HG02610 (cell line): ENCODE data around the gene NID2.

ENCODE experiments used
- ATAC-seq: cut with Tn5 transposase; IDR thresholded peaks from one replicate; pipeline ENCODE4 v1.9.1; 2021; ENCODE audit warnings: mild to moderate bottlenecking, moderate library complexity; ENCODE audit not compliant: unreplicated experiment

The NID2 gene

DNA sequence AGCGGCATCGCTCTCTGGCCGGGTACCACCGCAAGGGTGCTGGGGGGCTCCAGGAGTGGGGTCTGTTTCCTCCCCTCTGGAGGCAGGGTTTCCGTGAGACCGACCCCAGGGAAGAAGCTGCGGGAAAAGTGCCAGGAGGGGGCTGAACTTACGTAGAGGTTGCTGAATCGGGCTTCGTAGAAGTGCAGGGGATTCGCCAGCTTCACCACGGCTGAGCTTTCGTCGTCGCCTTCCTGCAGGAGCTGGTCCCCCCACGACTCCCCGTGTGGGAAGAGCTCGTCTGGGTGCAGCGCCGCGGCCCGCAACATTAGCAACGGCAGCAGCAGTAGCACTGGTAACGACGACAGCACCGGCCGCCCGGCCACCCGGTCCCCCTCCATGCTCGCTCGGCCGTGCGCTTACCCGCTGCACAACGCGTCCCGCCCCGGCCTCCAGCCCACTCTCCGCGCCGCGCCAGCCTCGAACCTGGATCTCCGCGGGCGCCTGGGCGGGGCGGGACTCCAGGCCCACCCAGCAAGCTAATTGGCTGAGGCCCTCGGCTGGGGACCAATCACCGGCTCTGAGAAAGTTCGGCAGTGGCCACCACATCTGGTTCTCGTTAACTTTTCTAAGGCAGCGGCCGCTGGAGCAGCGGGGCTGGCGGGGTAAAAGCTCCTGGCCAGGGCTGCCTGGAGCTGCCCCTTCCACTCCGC lies at the start of gene NID2:
Gene NID2, minus strand, starts transcription at position 445 of the 692 bp plus-strand sequence. Its CDS starts 65 bp downstream, at position 380.
- ATAC-seq: no peak

DNA sequence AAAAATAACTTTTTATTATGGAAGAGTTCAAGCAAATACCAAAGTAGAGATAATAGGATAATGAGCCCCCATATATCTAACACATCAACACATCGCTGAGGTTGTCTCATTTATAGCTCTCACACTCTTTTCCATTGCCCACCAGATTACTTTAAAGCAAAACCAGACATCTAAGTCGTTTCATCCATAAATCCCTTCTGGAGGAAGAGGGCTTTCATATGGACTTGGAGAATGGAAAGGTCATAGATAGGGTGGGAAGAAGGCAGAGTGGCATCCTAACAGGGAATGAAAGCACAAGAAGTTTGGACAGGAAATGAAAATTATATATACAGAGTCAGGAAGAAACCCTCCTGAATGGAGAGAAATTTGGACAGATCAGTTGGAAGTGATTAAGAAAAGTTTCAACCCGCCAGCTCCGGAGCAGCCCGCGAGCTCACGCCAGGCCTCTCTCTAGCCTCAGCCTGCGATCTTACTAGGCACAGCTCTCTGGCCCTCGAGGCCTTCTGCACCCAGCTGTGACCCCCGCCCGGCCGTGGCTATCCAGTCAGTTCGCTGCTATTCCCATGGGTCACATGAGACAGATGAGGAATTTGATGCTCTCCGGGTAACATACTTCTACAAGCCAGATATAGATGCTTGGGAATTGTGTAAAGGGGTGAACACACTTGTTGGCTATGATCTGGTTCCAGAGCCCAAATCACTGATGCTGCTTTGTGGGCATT lies 48.4 kb upstream of the NID2 start:
- ATAC-seq: no peak

GRCh38 chr14:52115286-52115685 lies 46.4 kb upstream of the NID2 start:
- ATAC-seq: no peak

- no peak for ATAC-seq
Observed at GRCh38 chr14:52112336-52113018, 43.6 kb upstream of the NID2 start.

DNA sequence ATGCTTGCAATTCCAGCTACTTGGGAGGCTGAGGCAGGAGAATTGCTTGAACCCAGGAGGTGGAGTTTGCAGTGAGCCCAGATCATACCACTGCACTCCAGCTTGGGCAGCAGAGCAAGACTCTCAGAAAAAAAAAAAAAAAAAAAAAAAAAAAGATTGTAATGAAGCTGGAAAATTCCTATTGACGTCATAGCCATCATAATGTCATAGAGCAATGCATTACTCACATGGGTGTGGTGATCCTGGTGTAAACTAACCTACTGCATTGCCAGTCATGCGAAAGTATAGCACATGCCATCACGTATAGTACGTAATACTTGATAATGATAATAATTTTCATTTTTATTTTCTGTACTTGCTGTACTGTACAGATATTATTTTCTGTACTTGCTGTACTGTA lies 42.7 kb upstream of the NID2 start:
- no peak for ATAC-seq

DNA sequence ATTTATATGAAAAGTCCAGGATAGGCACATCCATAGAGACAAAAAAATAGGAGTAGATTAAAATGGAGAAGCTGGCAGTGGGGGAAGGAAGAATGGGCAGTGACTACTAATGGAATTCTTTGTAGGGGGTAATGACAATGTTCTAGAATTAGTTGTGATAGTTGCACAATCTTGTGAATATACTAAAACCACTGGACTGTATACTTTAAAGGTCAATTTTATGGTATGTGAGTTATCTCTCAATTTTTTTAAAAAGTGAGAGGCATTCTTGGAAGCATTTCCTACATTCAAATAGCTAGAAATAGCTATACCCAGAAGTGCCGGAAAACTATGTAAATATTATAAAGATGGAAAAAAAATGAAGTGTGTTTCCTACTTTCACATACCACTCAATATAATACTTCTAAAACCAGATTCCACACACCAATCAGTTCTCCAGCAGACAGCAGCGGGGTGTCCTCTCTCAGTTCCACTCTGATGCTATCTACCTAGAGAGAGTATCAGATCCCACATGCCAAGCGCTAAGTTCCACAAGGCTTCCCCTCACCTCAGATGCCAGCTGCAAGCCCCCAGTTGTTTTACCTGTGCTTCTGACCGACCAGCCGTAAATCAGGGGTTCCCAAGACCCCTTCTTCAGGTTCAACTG lies 41.7 kb upstream of the NID2 start:
- ATAC-seq: no peak

GRCh38 chr14:52108823-52109222 lies 40.0 kb upstream of the NID2 start:
- no peak for ATAC-seq

- no peak for ATAC-seq
Observed at GRCh38 chr14:52106840-52107239, 38.0 kb upstream of the NID2 start.

DNA sequence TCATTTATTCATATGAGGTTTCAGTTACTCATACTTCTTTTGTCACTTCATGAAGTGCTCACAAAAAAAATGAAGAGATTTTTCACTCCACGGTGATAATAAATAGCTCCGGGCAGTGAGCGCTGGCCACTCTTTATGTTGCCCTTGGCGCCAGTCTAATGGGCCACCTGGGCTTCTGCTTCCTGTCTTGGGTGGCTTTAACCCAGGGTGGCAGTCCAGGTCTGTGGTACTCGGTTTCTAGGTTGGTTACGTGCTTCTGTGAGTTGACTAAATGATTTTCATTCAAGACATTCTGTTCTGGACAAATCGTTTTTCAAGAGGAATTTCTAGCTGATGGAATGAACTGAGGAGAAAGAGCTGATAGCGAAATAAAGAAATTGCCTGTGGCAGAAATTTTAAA lies 34.6 kb upstream of the NID2 start:
- no peak for ATAC-seq

GRCh38 chr14:52095794-52096193 lies 26.9 kb upstream of the NID2 start:
- ATAC-seq: no peak

DNA sequence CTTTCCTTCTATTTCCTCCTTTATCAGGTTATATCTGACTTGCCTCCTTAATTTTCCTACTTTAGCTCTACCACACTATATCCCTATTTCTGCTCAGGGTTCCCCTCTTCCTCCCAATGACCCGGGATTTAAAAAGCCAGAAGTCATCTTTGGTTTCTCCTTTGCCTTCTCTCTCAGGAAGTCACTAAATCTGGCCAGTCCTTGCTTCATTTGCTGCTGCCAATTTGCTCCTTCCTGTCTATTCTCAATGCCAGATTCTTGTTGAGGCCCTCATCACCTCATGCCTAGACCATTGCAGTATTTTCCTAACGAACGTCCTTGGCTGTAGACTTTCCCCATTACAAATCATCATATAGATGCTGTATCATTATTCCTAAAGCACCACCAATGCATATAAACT lies 26.5 kb upstream of the NID2 start:
- ATAC-seq: no peak

DNA sequence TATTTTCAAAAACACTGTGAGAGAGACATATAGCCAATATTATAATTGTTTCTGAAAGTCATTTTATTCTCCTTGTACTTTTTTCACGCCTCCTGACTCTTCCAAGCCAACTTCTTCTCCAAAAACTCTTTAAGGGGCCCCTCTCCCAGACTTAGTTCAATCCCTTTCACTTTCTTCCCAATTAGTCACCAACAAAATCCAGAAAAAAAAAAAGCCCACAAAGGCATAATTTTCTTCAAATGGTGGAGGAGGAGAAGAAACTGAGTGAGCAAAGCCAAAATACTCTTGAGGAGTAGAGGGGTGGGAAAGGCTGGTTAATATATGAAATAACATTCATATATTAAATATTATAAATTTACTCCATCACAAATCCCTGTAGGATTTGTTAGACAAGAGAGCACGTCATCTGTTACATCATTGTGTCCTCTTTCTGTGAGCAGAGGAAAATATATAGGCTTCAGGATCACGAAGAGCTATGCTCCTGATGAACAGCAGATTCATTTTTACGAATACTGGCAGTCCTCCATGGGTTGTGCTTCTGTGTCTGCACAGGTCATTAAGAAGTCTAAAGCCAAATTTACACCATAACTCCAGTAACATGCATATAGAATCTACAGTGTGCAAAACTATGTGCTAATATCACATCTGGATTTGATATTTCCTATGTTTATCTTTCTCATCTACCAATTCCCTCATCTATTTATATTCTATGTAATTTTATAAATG lies 25.9 kb upstream of the NID2 start:
- no peak for ATAC-seq

DNA sequence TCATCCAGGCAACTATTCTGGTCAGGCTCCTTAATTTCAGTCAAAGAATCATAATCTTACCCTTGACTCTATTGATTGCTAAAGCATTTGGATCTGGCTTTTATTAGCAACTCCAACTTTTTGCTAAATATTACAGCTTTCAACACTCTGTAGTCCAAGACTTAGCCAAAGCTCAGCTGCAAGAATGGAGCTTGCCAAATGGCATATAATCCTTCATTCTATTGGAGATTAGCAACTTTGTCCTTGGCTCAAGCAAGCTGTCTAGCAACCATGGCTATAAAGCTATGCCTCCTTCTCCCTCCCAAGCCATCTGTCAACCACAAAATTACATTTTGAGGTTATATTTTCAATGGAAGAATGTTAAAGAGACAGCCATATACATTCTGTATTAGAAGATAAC lies 23.1 kb upstream of the NID2 start:
- no peak for ATAC-seq

DNA sequence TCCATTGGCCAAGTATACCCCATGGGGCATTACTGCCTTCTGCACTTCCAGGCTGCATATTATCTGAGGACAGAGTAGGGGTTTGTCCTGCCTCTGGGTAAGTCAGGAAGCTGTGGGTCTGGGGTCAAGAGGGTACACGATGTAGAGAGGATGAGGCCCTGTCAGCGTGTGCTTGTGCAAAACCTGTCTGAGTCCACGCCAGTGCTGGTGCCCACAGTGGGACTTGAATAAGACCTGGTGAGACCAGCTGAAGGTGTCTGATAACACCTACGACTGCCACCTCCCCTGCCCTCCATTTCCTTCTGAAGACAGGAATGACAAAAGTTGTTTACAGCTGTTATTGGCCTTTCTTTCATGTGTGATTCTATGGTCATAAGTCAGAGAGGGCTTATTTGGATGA lies 22.1 kb upstream of the NID2 start:
- ATAC-seq: no peak

- no peak for ATAC-seq
Observed at GRCh38 chr14:52089218-52089617, 20.4 kb upstream of the NID2 start.

GRCh38 chr14:52086711-52087110 lies 17.9 kb upstream of the NID2 start:
- ATAC-seq: no peak

- ATAC-seq: no peak
Observed at GRCh38 chr14:52082903-52083302, 14.0 kb upstream of the NID2 start.

DNA sequence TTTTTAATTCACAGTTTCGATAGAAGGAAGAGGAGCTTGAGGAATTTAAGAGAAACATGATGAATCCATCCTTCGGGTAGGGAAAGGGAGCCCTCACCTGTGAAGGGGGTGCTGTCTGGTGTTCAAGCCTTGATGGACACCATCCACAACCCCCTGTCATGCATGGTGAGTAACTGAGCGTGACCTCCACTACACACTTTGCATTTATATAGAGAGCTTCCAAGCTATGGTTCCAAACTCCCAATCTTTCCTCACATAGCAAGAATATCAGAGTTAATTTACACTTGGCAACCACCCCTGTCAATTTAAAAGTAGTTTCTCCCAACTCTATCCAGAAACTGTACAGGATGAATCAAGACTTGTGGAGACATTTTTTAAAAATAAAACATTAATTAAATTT lies 13.1 kb upstream of the NID2 start:
- no peak for ATAC-seq

DNA sequence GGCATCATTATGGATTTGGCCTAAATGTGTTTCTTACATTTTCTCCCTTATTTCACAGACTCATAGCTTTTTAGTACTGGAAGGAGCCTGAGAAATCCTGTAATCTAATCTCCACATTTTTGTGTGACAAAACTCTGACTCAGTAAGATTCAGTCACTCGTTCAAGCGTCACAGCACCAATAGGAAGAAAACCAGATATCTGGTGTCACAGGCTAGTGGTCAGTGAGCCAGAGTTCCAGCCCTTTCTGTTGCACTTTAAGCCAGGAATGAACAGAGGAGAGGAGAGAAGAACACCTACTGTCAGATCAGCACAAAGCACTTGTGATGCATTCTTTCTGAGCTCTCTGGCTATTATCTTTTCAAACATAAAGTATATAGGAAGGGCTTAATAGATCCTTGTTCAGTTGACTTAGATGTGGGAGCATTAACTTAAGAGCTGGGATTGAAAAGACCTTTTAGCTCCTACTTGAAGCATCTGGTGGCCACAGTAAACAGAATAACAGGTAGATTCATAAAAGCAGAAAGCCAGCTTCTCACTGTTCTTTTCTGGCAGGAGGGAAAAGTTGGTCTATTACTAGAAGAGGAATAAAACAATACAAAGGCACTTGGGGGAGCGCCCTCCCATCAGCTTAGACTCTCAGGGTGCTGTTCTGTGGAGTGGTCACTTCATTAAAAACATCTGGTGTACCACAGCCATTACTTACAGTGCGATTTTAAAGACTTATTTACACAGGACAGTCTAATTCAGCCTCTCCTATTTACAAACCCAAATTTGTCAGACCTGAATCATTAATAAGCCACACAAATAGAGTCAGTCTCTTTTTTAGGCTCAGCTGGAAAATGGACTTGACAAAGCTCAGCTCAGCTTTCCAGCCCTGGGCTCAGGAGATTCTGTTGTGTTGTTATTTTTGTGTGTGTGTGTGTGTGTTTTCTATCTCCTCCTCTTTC lies 12.2 kb upstream of the NID2 start:
- ATAC-seq: no peak
